K562 (cell line): ENCODE measurements around the gene DNAAF3. TPM values are rescaled to one million over a fixed set of nuclear protein-coding genes. Genes with fewer than 3 reads are reported as not detected.

ENCODE experiments used
- ARID1B ChIP-seq: fragments of 450-650 bp; IDR thresholded peaks from 2 replicates; pipeline ENCODE4 v1.6.1; 2016; ENCODE audit warnings: antibody characterized with exemption, mild to moderate bottlenecking, inconsistent platforms
- ATF7 ChIP-seq: fragments of 450-650 bp; IDR thresholded peaks from 2 replicates; pipeline ENCODE4 v1.7.1; 2014; ENCODE audit warnings: mild to moderate bottlenecking, moderate library complexity
- CSDE1 ChIP-seq, 2 experiments: fragments of 450-650 bp; IDR thresholded peaks; 2 replicates each; pipeline ENCODE4 v1.6.1; 2016; ENCODE audit warnings: mild to moderate bottlenecking in 1 of 2
- ELF4 ChIP-seq: fragments of 450-650 bp; formaldehyde crosslinking; IDR thresholded peaks from 2 replicates; pipeline ENCODE4 v1.4.0; 2022; ENCODE audit warnings: missing genetic modification characterization
- GATAD2A ChIP-seq: fragments of 450-650 bp; IDR thresholded peaks from 2 replicates; pipeline ENCODE4 v1.6.1; 2017
- IFI16 ChIP-seq: fragments of 250-450 bp; sonication (Bioruptor Pico); IDR thresholded peaks from 2 replicates; pipeline ENCODE4 v2.1.2; 2022; ENCODE audit warnings: mild to moderate bottlenecking, inconsistent platforms
- JUN ChIP-seq, 2 experiments: sonication (generic) in 1 of 2; formaldehyde crosslinking in 1 of 2; IDR thresholded peaks; 2 replicates each; pipeline versions ENCODE4 v1.6.1 to v1.8.0; 2012 to 2022; ENCODE audit warnings: borderline replicate concordance in 2 of 2, mild to moderate bottlenecking in 2 of 2, improper control_type of control experiment in 1 of 2, low read depth in 1 of 2, low read length in 1 of 2, missing genetic modification reagents in 1 of 2
- KDM2B ChIP-seq: fragments of 250-450 bp; sonication (Bioruptor Pico); IDR thresholded peaks from 2 replicates; pipeline ENCODE4 v1.8.0; 2021; ENCODE audit warnings: mild to moderate bottlenecking, moderate library complexity
- RBM34 ChIP-seq: fragments of 200-400 bp; formaldehyde crosslinking; IDR thresholded peaks from 2 replicates; pipeline ENCODE4 v1.6.1; 2018; ENCODE audit warnings: low read length, borderline replicate concordance; ENCODE audit not compliant: insufficient read depth
- TAF9B ChIP-seq: fragments of 450-650 bp; IDR thresholded peaks from 2 replicates; pipeline ENCODE4 v1.6.1; 2018; ENCODE audit warnings: mild to moderate bottlenecking; ENCODE audit not compliant: partially characterized antibody
- TFE3 ChIP-seq: fragments of 450-650 bp; formaldehyde crosslinking; IDR thresholded peaks from 2 replicates; pipeline ENCODE4 v1.4.0; 2020; ENCODE audit warnings: mild to moderate bottlenecking, mixed read lengths
- ZBTB8A ChIP-seq: fragments of 450-650 bp; IDR thresholded peaks from 2 replicates; pipeline ENCODE4 v1.6.1; 2018; ENCODE audit warnings: mild to moderate bottlenecking, moderate library complexity; ENCODE audit not compliant: partially characterized antibody
- ZEB2 ChIP-seq: fragments of 450-650 bp; IDR thresholded peaks from 2 replicates; pipeline ENCODE4 v1.6.1; 2016
- ZNF263 ChIP-seq: sonication (generic); formaldehyde crosslinking; IDR thresholded peaks from 2 replicates; pipeline ENCODE4 v1.8.0; 2022; ENCODE audit warnings: mild to moderate bottlenecking, missing genetic modification reagents, borderline replicate concordance
- ZNF354B ChIP-seq: fragments of 250-450 bp; sonication (Bioruptor Pico); IDR thresholded peaks from 2 replicates; pipeline ENCODE4 v1.4.0; 2020
- ZNF511 ChIP-seq: sonication (generic); formaldehyde crosslinking; IDR thresholded peaks from 2 replicates; pipeline ENCODE4 v1.8.0; 2022; ENCODE audit warnings: mild to moderate bottlenecking, missing genetic modification reagents
- ZNF644 ChIP-seq: fragments of 200-800 bp; sonication (Bioruptor generic); IDR thresholded peaks from 2 replicates; pipeline ENCODE4 v1.6.1; 2016; ENCODE audit warnings: low read depth, missing genetic modification characterization, missing compliant biosample characterization
- ZNF707 ChIP-seq: fragments of 250-450 bp; sonication (Bioruptor Pico); conservative IDR thresholded peaks from 2 replicates; pipeline ENCODE4 v1.8.0; 2022; ENCODE audit warnings: inconsistent platforms, mild to moderate bottlenecking, moderate library complexity
- polyA plus RNA-seq, 8 experiments: library from polyadenylated mRNA; depleted of rRNA in 4 of 8; stranded (reverse) in 5 of 8; unstranded in 3 of 8; fragments of >200 nt; fragmentation: Nextera tagmentation in 2 of 8; fragmentation: Illumina TruSeq in 1 of 8; extraction: Ambion mirVana in 2 of 8; extraction: Trizol in 1 of 8; gene quantifications; 2 replicates each; pipeline versions ENCODE4 v1.2.1 to v1.2.3, GENCODE V29; 2011 to 2014; ENCODE audit warnings: inconsistent platforms in 1 of 8, missing spikeins in 1 of 8
- total RNA-seq, 7 experiments: library from RNA; depleted of rRNA in 6 of 7; stranded (reverse); fragments of >200 nt in 6 of 7; fragmentation: Illumina TruSeq in 2 of 7; extraction: Trizol in 2 of 7; gene quantifications; 2 replicates each; pipeline versions ENCODE4 v1.2.1 to v1.2.3, GENCODE V29; 2011 to 2021; ENCODE audit warnings: low replicate concordance in 1 of 7
- TF ChIP-seq, protein P1 (sequence below), 2 experiments: fragments of 450-650 bp; conservative IDR thresholded peaks; 2 replicates each; pipeline ENCODE4 v1.6.1; 2017; ENCODE audit warnings: mild to moderate bottlenecking in 2 of 2, moderate library complexity in 2 of 2
- TF ChIP-seq, protein P2 (sequence below): fragments of 250-450 bp; sonication (Bioruptor Pico); IDR thresholded peaks from 2 replicates; pipeline ENCODE4 v1.5.0; 2021; ENCODE audit warnings: mild to moderate bottlenecking, moderate library complexity

DNAAF3 gene
- total and polyA plus RNA-seq, 9 of the 15 experiments (the other 6 are each of a cell fraction or from before 2014, with no cell fraction given): 21.6 to 61.5 (median 43.0) TPM

DNA sequence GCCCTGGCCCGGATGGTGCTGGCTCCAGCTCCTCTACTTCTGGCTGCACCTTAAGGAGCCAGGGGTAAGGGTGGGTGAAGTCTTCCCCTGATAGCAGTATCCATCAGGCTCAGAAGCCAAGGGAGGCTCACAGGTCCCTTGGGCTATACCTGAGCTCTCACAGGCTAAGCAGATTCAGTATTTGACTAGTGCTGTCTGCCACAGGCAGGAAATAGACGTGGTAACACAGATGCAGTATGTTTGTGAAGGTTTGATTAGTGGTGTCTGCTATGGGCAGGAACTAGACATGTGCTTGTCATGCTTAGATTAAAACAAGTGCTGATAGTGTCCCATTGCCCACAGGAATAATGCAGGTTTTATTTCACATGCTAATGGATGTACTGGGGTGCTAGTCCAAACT, 9.7 kb upstream of the DNAAF3 start (continued):
- TF ChIP-seq KDM2B (CRISPR knock-in tag): no peak
- TF ChIP-seq ZEB2: 0 out of 2 replicates have a peak, but pooled peaks have one; percentile 20
- TF ChIP-seq RBM34: no peak
- no peak for TF ChIP-seq CSDE1 (IDR thresholded peaks at IDR 0.05)
- TF ChIP-seq ZNF707 (CRISPR knock-in tag): no peak
- TF ChIP-seq GATAD2A: no peak
- 0 out of 2 replicates have a peak, but pooled peaks have one; percentile 17 for TF ChIP-seq ATF7
- TF ChIP-seq ELF4 (CRISPR knock-in tag): no peak
- TF ChIP-seq ZBTB8A: no peak
- no peak for TF ChIP-seq JUN (IDR thresholded peaks at IDR 0.05; ENCODE audit: borderline replicate concordance, low read depth, low read length)
- TF ChIP-seq JUN (CRISPR knock-in tag; IDR thresholded peaks at IDR 0.05; ENCODE audit: borderline replicate concordance): no peak
- no peak for TF ChIP-seq TFE3
- no peak for TF ChIP-seq TAF9B
- TF ChIP-seq ZNF263: peak; percentile 28; the same call in 1 of the 2 replicates
- TF ChIP-seq ARID1B: peak; percentile 33; the same call in 1 of the 2 replicates
- TF ChIP-seq, protein P1, sequence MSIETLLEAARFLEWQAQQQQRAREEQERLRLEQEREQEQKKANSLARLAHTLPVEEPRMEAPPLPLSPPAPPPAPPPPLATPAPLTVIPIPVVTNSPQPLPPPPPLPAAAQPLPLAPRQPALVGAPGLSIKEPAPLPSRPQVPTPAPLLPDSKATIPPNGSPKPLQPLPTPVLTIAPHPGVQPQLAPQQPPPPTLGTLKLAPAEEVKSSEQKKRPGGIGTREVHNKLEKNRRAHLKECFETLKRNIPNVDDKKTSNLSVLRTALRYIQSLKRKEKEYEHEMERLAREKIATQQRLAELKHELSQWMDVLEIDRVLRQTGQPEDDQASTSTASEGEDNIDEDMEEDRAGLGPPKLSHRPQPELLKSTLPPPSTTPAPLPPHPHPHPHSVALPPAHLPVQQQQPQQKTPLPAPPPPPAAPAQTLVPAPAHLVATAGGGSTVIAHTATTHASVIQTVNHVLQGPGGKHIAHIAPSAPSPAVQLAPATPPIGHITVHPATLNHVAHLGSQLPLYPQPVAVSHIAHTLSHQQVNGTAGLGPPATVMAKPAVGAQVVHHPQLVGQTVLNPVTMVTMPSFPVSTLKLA (conservative IDR thresholded peaks at IDR 0.05): peak; percentile 74 to 84
- no peak for TF ChIP-seq ZNF644 (tag)
- TF ChIP-seq, protein P2, sequence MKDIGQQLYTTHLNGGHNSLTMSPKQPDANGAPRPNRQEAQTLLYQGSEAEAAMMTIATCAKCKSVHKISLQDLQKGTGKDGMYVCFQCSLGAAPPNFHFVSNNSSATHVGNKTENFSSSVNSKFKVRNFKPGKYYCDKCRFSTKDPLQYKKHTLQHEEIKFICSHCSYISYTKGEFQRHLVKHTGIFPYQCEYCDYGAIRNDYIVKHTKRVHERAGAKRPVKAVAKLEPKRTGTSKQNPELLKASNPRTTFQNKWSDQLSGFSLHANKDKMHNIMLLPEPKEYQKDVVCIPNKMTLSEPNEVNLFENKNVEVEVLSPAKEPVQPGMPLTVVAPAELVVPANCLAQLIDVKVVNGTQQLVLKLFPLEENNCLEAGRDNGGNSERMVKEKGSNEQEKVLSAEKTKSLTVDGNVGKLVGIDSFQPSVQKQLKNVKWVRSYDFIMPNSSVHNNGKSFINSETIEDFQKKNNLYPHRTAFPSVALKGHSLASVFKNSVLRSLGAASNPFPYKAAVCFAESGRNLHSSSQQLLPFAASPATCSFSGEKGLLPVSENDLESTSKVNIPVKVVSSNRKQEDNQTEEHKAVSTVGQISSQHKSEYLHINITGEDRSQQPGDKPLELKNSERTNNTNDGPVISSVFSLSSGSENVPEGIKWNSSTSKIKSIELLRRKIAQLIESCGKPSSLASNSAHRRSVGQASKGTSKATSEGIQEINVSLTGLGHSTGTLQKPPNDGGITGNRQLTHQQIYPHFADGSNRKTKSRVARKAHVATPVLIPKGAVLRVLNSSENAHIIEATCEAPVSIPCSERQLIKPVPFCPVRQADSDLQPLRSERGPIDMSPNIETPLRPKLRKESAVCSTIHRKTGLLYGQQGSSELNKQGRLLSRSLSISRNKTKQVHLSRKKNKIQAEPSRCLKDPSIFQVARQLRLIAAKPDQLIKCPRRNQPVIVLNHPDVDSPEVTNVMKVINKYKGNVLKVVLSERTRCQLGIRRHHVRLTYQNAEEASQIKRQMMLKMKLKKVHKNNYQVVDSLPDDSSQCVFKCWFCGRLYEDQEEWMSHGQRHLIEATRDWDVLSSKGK (CRISPR knock-in tag): no peak
- no peak for TF ChIP-seq IFI16 (CRISPR knock-in tag)
- TF ChIP-seq ZNF354B: no peak
- 0 out of 2 replicates have a peak, but pooled peaks have one; percentile 43 for TF ChIP-seq ZNF511 (CRISPR knock-in tag)
